ENCODE measurements around the gene COX4I2. TPM values are rescaled to one million over a fixed set of nuclear protein-coding genes. Genes with fewer than 3 reads are reported as not detected.
"Not testable (repeated sequence)": the region's sequence is repeated elsewhere in the genome, so short reads cannot be mapped to it uniquely, and the experiment has no call there.

The COX4I2 gene
- total RNA-seq, 2 experiments from 2014 or later = not detected

DNA sequence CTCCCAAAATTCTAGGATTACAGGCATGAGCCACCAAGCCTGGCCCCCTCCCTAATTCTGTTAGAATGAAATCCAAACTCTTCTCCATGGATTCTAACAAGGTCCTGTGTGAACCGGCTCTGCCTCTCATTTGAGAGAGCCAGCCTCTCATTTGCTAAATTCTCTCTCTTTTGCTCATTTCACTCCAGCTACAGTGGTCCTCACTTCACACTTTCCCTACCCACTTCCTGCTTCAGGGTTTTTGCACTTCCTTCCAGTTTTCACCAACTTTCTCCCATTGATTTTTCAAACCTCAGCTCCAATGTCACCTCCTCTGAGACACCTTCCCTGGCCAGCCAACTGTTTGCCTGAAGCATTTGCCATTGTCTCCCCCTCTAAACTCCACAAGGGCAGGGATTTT is 5.1 kb downstream of the COX4I2 start:
- Mint-ChIP-seq H3K27ac (no peak overlapping the region), H3K27me3 (peaks cover 6% of the 10 kb centered on the region), H3K36me3 (ENCODE audit: low read depth) (no peaks in the 10 kb centered on the region), H3K4me1 (ENCODE audit: low read depth) (peaks cover 17% of the 10 kb centered on the region), H3K4me3 (no peak overlapping the region), H3K9me3 (no peaks in the 10 kb centered on the region)
- TF ChIP-seq CTCF (IDR thresholded peaks at IDR 0.05) = no peak
- ATAC-seq = no peak
- CTCF ChIA-PET = interaction anchor here (1.0 to 3.2 kb wide), 4 partner anchors 9 to 81 kb away, joined by 3 to 17 read pairs (median 6); partner anchors contain the start of gene BCL2L1
- POLR2A ChIA-PET = no interaction called here
- DNase-seq = no peak
- intact Hi-C loops (cut with micrococcal nuclease) = no loop called here

DNA sequence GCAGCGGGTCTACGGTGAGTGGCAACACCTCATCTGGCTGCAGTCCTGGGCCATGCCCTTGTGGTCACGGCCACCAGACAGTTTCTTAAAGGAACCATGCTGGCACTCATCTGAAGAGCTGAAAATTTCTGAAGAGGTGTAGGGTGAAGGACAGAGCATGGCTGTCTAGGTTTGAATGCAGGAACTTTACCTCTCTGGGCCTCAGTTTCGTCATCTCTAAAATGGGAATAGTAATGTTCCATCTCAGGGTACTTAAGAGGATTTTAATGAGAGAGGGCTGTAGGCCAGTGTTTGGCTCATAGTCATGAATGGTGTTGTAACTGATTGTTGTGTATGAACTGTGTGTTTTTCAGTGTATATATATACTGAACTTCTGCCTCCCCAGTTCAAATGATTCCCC is 5.8 kb downstream of the COX4I2 start:
- H3K4me1 Mint-ChIP-seq (ENCODE audit: low read depth) = peaks cover 17% of the 10 kb centered on the region
- no peak for ATAC-seq
- TF ChIP-seq CTCF (IDR thresholded peaks at IDR 0.05) = no peak
- H3K9me3 Mint-ChIP-seq = no peaks in the 10 kb centered on the region
- ChIA-PET POLR2A (interaction anchor here (1.2 to 1.9 kb wide), 2 partner anchors 11 to 41 kb away, joined by 3 to 4 read pairs; no protein-coding TSS in a partner anchor), CTCF (interaction anchor here (1.0 to 3.2 kb wide), 5 partner anchors 9 to 80 kb away, joined by 4 to 17 read pairs (median 5); partner anchors contain the start of gene BCL2L1)
- no peaks in the 10 kb centered on the region for H3K36me3 Mint-ChIP-seq (ENCODE audit: low read depth)
- H3K4me3 Mint-ChIP-seq = no peak overlapping the region
- no peak overlapping the region for H3K27ac Mint-ChIP-seq
- peaks cover 6% of the 10 kb centered on the region for H3K27me3 Mint-ChIP-seq
- no peak for DNase-seq
- intact Hi-C loops (cut with micrococcal nuclease) = no loop called here

- no peak overlapping the region for H3K27ac Mint-ChIP-seq
- POLR2A ChIA-PET = interaction anchor here (1.1 to 1.9 kb wide), 3 partner anchors 10 to 44 kb away, joined by 3 to 4 read pairs (median 3); no protein-coding TSS in a partner anchor
These were observed 7.0 kb downstream of the COX4I2 start for GRCh38 chr20:31644701-31645100.

GRCh38 chr20:31648104-31648503 is 10.4 kb downstream of the COX4I2 start:
- DNase-seq; H3K27ac Mint-ChIP-seq; intact Hi-C loops (cut with micrococcal nuclease); POLR2A ChIA-PET; ATAC-seq; H3K27me3 Mint-ChIP-seq; H3K4me3 Mint-ChIP-seq; H3K9me3 Mint-ChIP-seq; H3K4me1 Mint-ChIP-seq (ENCODE audit: low read depth); H3K36me3 Mint-ChIP-seq (ENCODE audit: low read depth): not testable (repeated sequence)
- CTCF ChIA-PET = interaction anchor here (0.7 to 3.3 kb wide), 6 partner anchors 12 to 138 kb away, joined by 3 to 14 read pairs (median 6); no protein-coding TSS in a partner anchor

More at GRCh38 chr20:31644701-31645100, 7.0 kb downstream of the COX4I2 start:
- Mint-ChIP-seq H3K4me3 (no peak overlapping the region), H3K4me1 (ENCODE audit: low read depth) (peaks cover 17% of the 10 kb centered on the region), H3K9me3 (no peaks in the 10 kb centered on the region), H3K27me3 (peaks cover 6% of the 10 kb centered on the region), H3K36me3 (ENCODE audit: low read depth) (no peaks in the 10 kb centered on the region)
- DNase-seq (no peak), ATAC-seq (no peak)
- intact Hi-C loops (cut with micrococcal nuclease) = no loop called here
- CTCF ChIA-PET = interaction anchor here (1.5 to 3.2 kb wide), 3 partner anchors 10 to 79 kb away, joined by 4 to 17 read pairs (median 5); no protein-coding TSS in a partner anchor
- no peak for TF ChIP-seq CTCF (IDR thresholded peaks at IDR 0.05)

GRCh38 chr20:31652917-31653396 is 15.2 kb downstream of the COX4I2 start:
- no peak overlapping the region for H3K27ac Mint-ChIP-seq
- H3K9me3 Mint-ChIP-seq = no peaks in the 10 kb centered on the region
- no peak overlapping the region for H3K4me3 Mint-ChIP-seq
- ChIA-PET POLR2A (interaction anchor here (1.2 kb wide), 2 partner anchors 13 to 19 kb away, joined by 4 to 5 read pairs; no protein-coding TSS in a partner anchor), CTCF (interaction anchor here (1.3 to 1.8 kb wide), 4 partner anchors 9 to 90 kb away, joined by 3 to 6 read pairs (median 5); no protein-coding TSS in a partner anchor)
- H3K36me3 Mint-ChIP-seq (ENCODE audit: low read depth) = no peaks in the 10 kb centered on the region
- intact Hi-C loops (cut with micrococcal nuclease) = no loop called here
- DNase-seq (no peak), ATAC-seq (no peak)
- TF ChIP-seq CTCF (IDR thresholded peaks at IDR 0.05) = no peak
- peaks cover 3% of the 10 kb centered on the region for H3K27me3 Mint-ChIP-seq
- H3K4me1 Mint-ChIP-seq (ENCODE audit: low read depth) = no peaks in the 10 kb centered on the region

Measured in activated CD8-positive, alpha-beta T cell treated with anti-CD3 and anti-CD28 coated beads for 36 hours (primary cell).